ENCODE measurements around the gene IWS1.

GRCh38 chr2:127569666-127570065, 43.4 kb upstream of the IWS1 start:
- TF ChIP-seq ZBTB43 (CRISPR knock-in tag; IDR thresholded peaks at IDR 0.05) = no peak
- no peak for TF ChIP-seq JUND (IDR thresholded peaks at IDR 0.05; ENCODE audit: borderline replicate concordance, low read depth, low read length)
- TF ChIP-seq JUND (tag; IDR thresholded peaks at IDR 0.05; ENCODE audit: borderline replicate concordance, low read depth, low read length) = no peak
- no peak for TF ChIP-seq HNRNPL (IDR thresholded peaks at IDR 0.05; ENCODE audit: low read depth, low read length)
- TF ChIP-seq MEIS2 (IDR thresholded peaks at IDR 0.05; ENCODE audit: partially characterized antibody) = no peak
- TF ChIP-seq CTCF (IDR thresholded peaks at IDR 0.05 in 2 of 3, conservative IDR thresholded peaks at IDR 0.05 in 1 of 3; ENCODE audit: insufficient read depth in 2 of 3, low read depth in 1 of 3, low read length in 3 of 3) = no peak
- TF ChIP-seq RAD51 (IDR thresholded peaks at IDR 0.05; ENCODE audit: borderline replicate concordance, low read depth) = no peak
- TF ChIP-seq ZNF224 (CRISPR knock-in tag; IDR thresholded peaks at IDR 0.05) = no peak
- TF ChIP-seq ZC3H4 (CRISPR knock-in tag; IDR thresholded peaks at IDR 0.05; ENCODE audit: borderline replicate concordance) = no peak
- no peak for TF ChIP-seq E2F1 (CRISPR knock-in tag; IDR thresholded peaks at IDR 0.05)
- TF ChIP-seq KLF1 (tag; IDR thresholded peaks at IDR 0.05) = no peak
- TF ChIP-seq ZBTB49 (CRISPR knock-in tag; IDR thresholded peaks at IDR 0.05; ENCODE audit: borderline replicate concordance) = no peak
- no peak for TF ChIP-seq DPF2 (IDR thresholded peaks at IDR 0.05)
- TF ChIP-seq TEAD4 (IDR thresholded peaks at IDR 0.05; ENCODE audit: low read length) = no peak
- TF ChIP-seq TEAD4 (CRISPR knock-in tag; IDR thresholded peaks at IDR 0.05; ENCODE audit: borderline replicate concordance) = no peak
